Body of pancreas (tissue), 4 donors: ENCODE data around the gene EZH2. TPM values are rescaled to one million over a fixed set of nuclear protein-coding genes. Genes with fewer than 3 reads are reported as not detected.

ENCODE experiments used
- ATAC-seq: fragments of 150-250 bp; one replicate; pipeline ENCODE4 v1.9.1; 2016
- DNase-seq, 4 donors: peaks; one replicate each; pipeline ENCODE4 v3.0.0-alpha.2; 2019
- H3K27ac ChIP-seq, 4 donors: fragments of 200-600 bp; sonication (generic); 1 replicate in 3 of 4; 2 replicates in 1 of 4; pipeline versions ENCODE4 v1.5.1 to v1.6.1; 2016 to 2019; ENCODE audit warnings: mild to moderate bottlenecking in 1 of 4, mixed read lengths in 1 of 4, moderate library complexity in 1 of 4
- H3K27me3 ChIP-seq, 2 donors: fragments of 200-600 bp; sonication (generic); one replicate each; pipeline ENCODE4 v1.6.0; 2016; ENCODE audit warnings: mild to moderate bottlenecking in 1 of 2
- H3K36me3 ChIP-seq, 2 donors: fragments of 200-600 bp; sonication (generic); replicated peaks in 1 of 2; 2 replicates each; pipeline ENCODE4 v1.5.1; 2016; ENCODE audit warnings: low read depth in 2 of 2; ENCODE audit not compliant: insufficient read depth in 1 of 2
- H3K4me1 ChIP-seq: fragments of 200-600 bp; sonication (generic); one replicate; pipeline ENCODE4 v1.6.0; 2016
- H3K4me3 ChIP-seq, 2 donors: fragments of 200-600 bp; sonication (generic); 1 replicate in 1 of 2; 2 replicates in 1 of 2; pipeline ENCODE4 v1.5.1; 2016 to 2019
- H3K9me3 ChIP-seq, 3 donors: fragments of 200-600 bp; sonication (generic); 1 replicate in 2 of 3; 2 replicates in 1 of 3; pipeline ENCODE4 v1.5.1; 2016
- CTCF ChIP-seq, 7 experiments: fragments of 450-650 bp in 4 of 7; fragments of 200-600 bp in 3 of 7; sonication (generic) in 3 of 7; IDR thresholded peaks; one replicate each; pipeline ENCODE4 v1.5.1; 2016 to 2019; ENCODE audit warnings: antibody characterized with exemption in 7 of 7
- POLR2A ChIP-seq, 3 donors: fragments of 450-650 bp; IDR thresholded peaks; one replicate each; pipeline ENCODE4 v1.6.1; 2016; ENCODE audit warnings: antibody characterized with exemption in 3 of 3, mild to moderate bottlenecking in 2 of 3
- WGBS, 2 donors: methylation state at CpG; one replicate each; pipeline ENCODE4 v1.1.5; 2017; 5-methylcytosine and 5-hydroxymethylcytosine counted together
- intact Hi-C: fragments of 100-400 bp; cut with DNase I; formaldehyde crosslinking; loops from one replicate; pipeline ENCODE4 v1.15.1; 2023
- total RNA-seq, 2 donors: library from RNA; depleted of rRNA; stranded (reverse); fragments of >200 nt; gene quantifications; one replicate each; pipeline ENCODE4 v1.1.0, GENCODE V29; 2016

Gene EZH2
- total RNA-seq, 2 donors from 2014 or later = 3.4 to 4.0 TPM

GRCh38 chr7:148906707-148907498, 22.8 kb upstream of the EZH2 start:
- ATAC-seq (no peak), DNase-seq (no peak)
- Histone ChIP-seq H3K27me3 (no peaks in the 10 kb centered on the region), H3K36me3 (no peaks in the 10 kb centered on the region), H3K27ac (no peak overlapping the region), H3K9me3 (no peaks in the 10 kb centered on the region), H3K4me1 (no peaks in the 10 kb centered on the region), H3K4me3 (no peak overlapping the region)
- intact Hi-C loops = no loop called here
- 71 to 72% methylated on average over 9 of the region's 9 CpGs for WGBS, 2 donors
- no peak for TF ChIP-seq CTCF (IDR thresholded peaks at IDR 0.05)
- no peak for TF ChIP-seq POLR2A (IDR thresholded peaks at IDR 0.05)

- Histone ChIP-seq H3K9me3 (no peaks in the 10 kb centered on the region), H3K4me3 (no peak overlapping the region), H3K4me1 (no peaks in the 10 kb centered on the region), H3K27me3 (no peaks in the 10 kb centered on the region), H3K36me3 (no peaks in the 10 kb centered on the region), H3K27ac (no peak overlapping the region)
- ATAC-seq (no peak), DNase-seq (no peak)
- intact Hi-C loops = no loop called here
- 31 to 44% methylated on average over 6 of the region's 6 CpGs for WGBS, 2 donors
- TF ChIP-seq POLR2A (IDR thresholded peaks at IDR 0.05) (no peak), CTCF (IDR thresholded peaks at IDR 0.05) (no peak)
Measured at GRCh38 chr7:148905093-148905666, 21.1 kb upstream of the EZH2 start.

GRCh38 chr7:148903504-148903903, 19.4 kb upstream of the EZH2 start:
- no peak for ATAC-seq
- Histone ChIP-seq H3K36me3 (no peaks in the 10 kb centered on the region), H3K9me3 (no peaks in the 10 kb centered on the region), H3K4me3 (no peak overlapping the region), H3K27ac (no peak overlapping the region), H3K27me3 (no peaks in the 10 kb centered on the region), H3K4me1 (no peaks in the 10 kb centered on the region)
- DNase-seq = no peak
- 94 to 100% methylated on average over 1 of the region's 1 CpG for WGBS, 2 donors
- TF ChIP-seq POLR2A (IDR thresholded peaks at IDR 0.05) (no peak), CTCF (IDR thresholded peaks at IDR 0.05) (no peak)
- intact Hi-C loops = no loop called here

GRCh38 chr7:148901178-148901577, 17.1 kb upstream of the EZH2 start:
- intact Hi-C loops = no loop called here
- Histone ChIP-seq H3K9me3 (no peaks in the 10 kb centered on the region), H3K4me3 (no peak overlapping the region), H3K27me3 (no peaks in the 10 kb centered on the region), H3K27ac (no peak overlapping the region), H3K36me3 (no peaks in the 10 kb centered on the region), H3K4me1 (no peaks in the 10 kb centered on the region)
- no peak for TF ChIP-seq POLR2A (IDR thresholded peaks at IDR 0.05)
- TF ChIP-seq CTCF (IDR thresholded peaks at IDR 0.05) = no peak
- ATAC-seq (no peak), DNase-seq (no peak)
- 95 to 96% methylated on average over 3 of the region's 3 CpGs for WGBS, 2 donors
